Cerebellar cortex (tissue), 1 donor: Measurements from ENCODE around the gene FTCDNL1.

Experiments used
- DNase-seq: peaks from one replicate; pipeline ENCODE4 v3.0.0-alpha.2; 2015; ENCODE audit warnings: low spot score

Gene FTCDNL1

DNA sequence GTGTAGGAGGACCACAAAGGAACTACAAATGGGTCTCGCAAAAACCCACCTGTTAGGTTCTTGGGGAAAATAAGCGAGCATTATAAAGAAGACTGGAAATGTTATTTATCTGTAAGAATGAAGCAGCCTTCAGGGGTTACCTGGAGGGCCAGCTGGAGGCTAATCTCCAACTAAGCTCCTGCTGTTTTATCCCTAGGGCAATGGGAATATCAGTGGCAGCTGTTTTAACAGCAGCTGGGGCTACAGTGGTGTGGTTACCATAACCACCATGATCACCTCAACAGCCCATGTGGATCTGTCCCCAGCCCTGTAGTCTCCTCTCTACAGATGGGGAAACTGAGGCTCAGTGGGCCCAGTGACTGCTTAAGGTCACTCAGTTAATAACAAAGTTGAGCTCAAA is 108.1 kb downstream of the FTCDNL1 start:
- DNase-seq = no peak

DNA sequence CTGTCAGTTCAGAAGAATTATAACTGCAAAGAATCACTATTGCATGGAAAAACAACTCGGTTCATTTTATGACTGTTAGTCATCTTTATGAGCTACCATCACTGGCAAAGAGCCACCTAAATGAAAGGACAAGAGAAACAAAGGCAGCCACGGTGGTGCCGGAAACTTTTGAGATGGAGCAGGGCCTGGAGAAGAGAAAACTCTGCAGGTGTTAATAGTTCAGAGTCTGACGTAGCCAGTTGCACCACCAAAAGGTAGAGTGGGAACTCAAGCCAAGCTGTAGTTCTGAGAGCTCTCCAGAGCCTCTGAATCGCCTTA is 110.9 kb downstream of the FTCDNL1 start:
- DNase-seq = no peak

DNA sequence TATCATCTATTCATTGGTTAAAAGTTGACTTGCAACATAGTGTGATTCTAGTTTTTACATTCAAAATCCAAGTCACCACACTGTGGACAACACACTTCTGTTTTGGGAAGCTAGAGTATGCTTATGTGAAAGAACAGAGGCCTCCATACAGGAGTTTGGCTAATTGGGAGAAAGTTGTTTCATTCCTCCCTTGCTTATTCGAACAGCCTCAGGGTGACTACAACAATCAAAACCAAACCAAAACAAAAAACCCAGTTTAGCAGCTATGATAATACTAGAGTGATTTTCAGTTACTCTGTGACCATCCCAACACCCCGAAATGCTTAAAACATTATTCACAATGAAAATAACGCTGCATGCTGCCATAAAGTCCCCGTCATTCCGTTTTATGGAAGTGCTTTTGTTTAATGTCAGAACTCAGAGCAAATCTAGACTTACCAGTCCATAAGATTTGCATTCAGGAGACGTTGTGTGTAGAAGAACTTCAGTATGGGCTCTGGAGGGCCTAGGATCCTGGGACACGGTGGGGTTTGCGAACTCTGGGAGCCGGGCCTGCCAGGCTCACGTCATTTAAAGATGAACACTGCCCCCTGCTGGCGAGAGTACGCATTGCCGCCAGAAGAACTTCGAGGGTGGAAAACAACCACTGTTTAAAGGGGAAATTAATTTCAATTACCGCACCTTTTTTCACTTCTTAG is 111.4 kb downstream of the FTCDNL1 start:
- peak; percentile 45 for DNase-seq

DNA sequence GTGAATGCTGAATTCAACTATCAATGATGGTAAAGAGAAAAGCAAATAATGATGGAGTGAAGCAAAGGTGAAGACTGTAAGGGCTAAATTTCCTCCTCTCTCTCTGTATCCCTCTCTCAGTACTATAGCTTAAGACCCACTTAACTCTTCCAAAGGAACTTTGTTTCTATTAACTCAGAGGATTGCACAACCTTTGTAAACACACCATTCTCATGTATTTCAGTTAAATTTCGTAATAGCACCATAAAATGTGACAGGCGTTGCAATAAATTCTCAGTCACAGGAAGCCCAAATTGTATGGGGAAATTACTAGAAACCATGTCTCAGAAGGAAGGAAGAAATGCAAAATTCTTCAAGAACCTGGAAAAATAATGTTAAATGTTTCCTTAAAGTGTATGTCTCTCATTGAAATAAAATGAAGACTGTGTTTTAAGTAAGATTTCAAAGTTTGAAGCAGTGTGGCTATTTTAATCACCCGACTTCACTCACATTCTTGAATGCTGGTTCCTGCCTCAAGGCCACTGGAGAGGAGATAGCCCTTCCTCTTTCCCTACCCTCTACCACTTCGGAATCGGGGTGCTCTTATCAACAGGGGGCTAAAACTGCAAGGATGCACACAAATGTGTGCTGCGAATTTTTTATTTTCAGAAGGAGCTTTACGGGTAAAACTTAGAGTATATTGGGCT is 112.1 kb downstream of the FTCDNL1 start:
- DNase-seq = no peak

DNA sequence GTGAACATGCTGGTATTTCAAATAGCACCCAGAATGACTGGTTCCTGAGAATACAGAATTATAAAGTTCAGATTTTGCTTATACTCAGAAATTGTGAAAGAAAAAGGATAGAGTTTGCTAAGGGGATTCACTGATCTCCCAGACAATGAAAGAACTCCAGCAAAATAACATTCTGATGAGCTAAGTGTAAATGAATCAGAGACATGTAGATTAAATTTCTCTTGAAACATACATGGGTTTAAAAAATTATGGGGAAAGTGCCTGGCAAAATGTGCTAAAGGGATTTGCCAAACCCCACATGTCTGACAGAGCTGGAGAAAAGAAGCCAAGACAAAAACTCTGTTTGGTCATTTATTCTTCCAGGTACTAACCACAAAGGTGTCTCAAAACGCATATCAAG is 116.3 kb downstream of the FTCDNL1 start:
- no peak for DNase-seq

DNA sequence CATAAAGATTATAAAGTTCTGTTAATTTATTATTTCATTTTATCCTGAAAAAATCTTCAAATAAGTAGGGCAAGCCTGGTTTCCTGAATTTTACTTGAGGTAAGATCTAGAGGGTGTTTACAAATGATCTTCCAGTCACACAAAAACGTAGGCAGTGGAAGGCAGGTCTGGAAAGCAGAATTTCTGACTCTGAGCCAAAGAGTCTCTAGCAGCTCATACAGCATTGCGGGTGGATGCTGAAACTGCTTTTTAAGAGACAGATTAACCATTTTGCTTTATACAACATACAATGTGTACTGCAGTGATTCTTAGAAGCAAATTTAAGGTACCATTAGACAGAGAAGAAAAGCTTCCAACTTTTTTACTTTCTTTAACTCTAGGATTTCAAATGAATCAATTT is 117.0 kb downstream of the FTCDNL1 start:
- DNase-seq = no peak

DNA sequence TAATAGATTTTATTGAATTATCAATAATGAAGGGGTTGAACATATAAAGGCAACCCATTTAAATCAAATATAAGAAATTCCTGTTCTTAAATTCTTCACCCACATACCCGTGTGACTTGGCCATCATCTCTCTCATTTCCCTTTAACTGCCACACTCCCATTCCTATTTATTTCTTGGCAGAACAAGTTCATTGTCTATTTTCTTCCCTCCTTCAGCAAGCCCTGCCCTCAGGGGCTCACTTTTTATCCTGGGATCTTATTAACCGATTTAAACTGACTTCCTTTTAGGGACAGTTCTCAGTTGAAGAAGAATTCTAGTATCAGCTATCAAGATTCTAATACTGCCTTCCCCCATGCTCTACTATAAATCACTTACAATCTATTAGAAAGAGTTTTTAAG is 123.2 kb downstream of the FTCDNL1 start:
- DNase-seq = no peak

DNA sequence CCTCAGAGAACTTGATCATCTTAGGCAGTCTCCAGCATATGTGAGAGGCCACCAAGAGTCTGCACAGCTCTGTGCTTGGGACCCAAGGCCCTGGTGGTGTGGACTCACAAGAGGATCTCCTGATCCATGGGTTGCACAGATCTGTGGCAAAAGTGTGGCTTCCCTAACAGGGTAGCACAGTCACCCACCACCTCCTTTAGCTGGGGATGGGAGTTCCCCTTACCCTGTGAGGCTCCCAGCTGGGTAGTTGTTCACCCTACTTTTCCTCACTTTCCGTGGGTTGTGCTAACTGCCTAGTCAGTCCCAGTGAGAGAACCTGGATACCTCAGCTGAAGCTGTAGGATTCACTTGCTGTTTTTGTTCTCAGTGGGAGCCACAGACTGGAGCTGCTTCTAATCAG is 123.7 kb downstream of the FTCDNL1 start:
- DNase-seq = no peak

DNA sequence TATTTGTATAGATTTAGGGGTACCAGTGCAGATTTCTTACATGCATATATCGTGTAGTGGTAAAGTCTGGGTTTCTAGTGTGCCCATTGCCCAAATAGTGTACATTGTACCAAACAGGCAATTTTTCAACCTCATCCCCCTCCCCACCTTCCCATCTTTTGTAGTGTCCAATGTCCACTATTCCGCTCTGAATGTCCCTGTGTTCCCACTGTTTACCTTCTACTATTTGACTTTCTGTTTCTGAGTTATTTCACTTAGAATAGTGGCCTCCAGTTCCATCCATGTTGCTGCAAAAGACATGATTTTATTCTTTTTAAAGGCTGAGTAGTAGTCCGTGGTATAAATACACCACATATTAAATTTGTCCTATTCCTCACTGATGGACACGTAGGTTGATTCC is 132.9 kb downstream of the FTCDNL1 start:
- no peak for DNase-seq

DNA sequence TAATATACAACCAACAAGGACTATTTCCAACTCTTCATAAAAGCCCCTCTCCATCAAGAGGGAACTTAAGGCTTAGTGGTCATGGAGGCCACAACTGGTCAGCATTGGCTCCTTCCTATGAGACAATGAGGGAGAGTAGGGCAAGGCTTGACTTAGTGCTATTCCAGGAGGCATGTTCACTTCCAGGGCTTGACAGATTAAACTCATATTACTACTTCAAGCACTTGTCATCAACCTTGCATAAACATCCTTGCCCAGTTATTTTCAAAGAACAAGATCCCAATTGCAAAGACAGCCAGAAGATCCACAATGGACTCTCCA is 133.4 kb downstream of the FTCDNL1 start:
- no peak for DNase-seq

DNA sequence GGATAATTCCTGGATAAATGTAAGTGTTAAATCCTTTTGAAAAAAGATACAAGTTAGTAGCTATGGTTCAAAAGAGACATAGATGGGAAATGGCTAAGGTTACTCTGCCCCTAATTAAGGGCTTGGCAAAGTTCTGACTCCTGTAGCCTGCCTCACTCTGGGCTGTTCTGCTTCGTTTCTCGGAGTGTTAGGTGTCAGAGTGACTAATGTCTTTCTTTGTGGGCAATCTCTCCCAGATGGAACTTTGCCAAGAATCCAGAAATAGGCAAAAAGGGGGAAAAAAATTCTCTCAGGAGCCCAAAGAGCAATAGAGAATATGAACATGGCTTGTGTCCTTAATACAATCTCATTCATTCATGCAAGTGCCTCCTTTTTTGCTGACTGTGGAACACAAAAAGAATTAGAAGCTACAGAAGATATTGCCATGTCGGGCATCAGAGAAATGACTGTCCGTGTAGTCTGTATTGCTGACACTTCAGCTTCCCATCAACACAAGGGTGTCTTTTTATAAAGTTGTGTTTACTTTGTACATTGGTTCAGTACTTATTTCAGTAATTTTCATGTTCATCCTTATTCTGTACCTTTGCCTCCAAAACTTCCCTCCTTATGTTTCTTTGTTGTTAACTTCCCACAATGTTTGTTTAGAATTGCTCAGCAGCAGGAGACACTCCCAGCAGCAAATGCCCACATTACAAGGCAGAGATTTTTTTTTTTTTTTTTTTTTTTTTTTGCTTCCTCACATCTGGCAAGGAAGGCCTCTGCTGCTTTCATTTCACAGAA is 134.0 kb downstream of the FTCDNL1 start:
- no peak for DNase-seq

DNA sequence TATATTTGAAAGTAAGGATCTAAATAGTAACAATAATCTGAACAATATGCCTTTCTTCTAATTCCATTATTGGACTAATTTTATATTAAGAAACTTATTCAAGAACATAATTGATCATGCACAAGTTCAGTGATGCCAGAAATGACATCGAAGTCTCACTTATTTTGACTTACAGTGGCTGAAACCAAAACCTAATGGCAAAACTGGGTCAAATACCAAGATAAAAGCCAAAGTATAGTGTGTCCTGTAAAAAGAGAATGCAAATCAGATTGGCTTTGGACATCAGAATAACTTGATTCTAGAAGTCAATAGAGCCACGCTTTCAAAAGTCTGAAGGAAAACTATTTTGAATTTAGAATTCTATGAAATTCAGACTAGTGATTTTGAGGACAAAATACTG is 137.2 kb downstream of the FTCDNL1 start:
- DNase-seq = no peak

DNA sequence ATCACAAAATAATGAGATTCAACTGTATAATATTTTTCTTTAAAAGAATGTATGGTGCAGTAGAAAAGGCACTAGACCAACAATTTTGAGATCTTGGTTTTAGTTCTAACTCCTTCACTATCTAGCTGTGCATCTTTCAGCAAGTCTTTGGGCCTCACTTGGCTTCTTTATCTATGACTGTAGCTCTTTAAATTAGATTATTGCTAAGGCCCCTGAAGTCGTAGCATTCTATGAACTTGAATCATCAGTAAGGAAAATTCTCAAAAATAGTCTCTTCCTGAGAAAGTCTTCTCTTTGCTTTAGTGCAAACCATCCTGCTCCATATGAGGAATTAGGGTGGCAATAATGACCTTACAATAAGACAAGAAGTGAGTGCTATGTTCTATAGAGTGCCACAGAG is 140.4 kb downstream of the FTCDNL1 start:
- no peak for DNase-seq
